ENCODE measurements around the gene ZBTB48. TPM values are rescaled to one million over a fixed set of nuclear protein-coding genes. Genes with fewer than 3 reads are reported as not detected.
A peak's percentile ranks its signal among the peaks of the same experiment; 100 is the strongest.

The ZBTB48 gene
- 10 to 100 TPM; 39.2 to 50.6 TPM for total RNA-seq

- Mint-ChIP-seq H3K27ac (peak within 1 kb of the TSS; percentile 92), H3K4me3 (peak within 1 kb of the TSS; percentile 96 to 98), H3K4me1 (ENCODE audit: low read depth) (peaks cover 38% of the 10 kb centered on the region), H3K27me3 (ENCODE audit: low read depth) (no peaks in the 10 kb centered on the region), H3K9me3 (no peaks in the 10 kb centered on the region), H3K36me3 (ENCODE audit: insufficient read depth in 2 of 2) (peaks cover 0 to 1% of the 10 kb centered on the region in 2 donors)
- ATAC-seq (replicated peaks in 1 of 2) (peak; percentile 99), DNase-seq (peak; percentile 98 to 99)
Measured at GRCh38 chr1:6579374-6580118, at the start of gene ZBTB48. ZBTB48 (plus strand) TSS chr1:6579994; CDS start chr1:6580610, 616 bp downstream.

GRCh38 chr1:6530504-6531160 is 49.2 kb upstream of the ZBTB48 start:
- Mint-ChIP-seq H3K4me3 (no peak overlapping the region), H3K9me3 (no peaks in the 10 kb centered on the region)

GRCh38 chr1:6531996-6532395 is 47.8 kb upstream of the ZBTB48 start:
- no peak for DNase-seq
- no peak for ATAC-seq (replicated peaks in 1 of 2)
- Mint-ChIP-seq H3K4me3 (no peak overlapping the region), H3K9me3 (no peaks in the 10 kb centered on the region), H3K36me3 (ENCODE audit: insufficient read depth in 2 of 2) (peaks cover 6 to 30% of the 10 kb centered on the region in 2 donors), H3K4me1 (ENCODE audit: low read depth) (no peaks in the 10 kb centered on the region), H3K27me3 (ENCODE audit: low read depth) (no peaks in the 10 kb centered on the region), H3K27ac (no peak overlapping the region)

More at GRCh38 chr1:6530504-6531160, 49.2 kb upstream of the ZBTB48 start:
- DNase-seq = no peak
- Mint-ChIP-seq H3K27me3 (ENCODE audit: low read depth) (no peaks in the 10 kb centered on the region), H3K4me1 (ENCODE audit: low read depth) (no peaks in the 10 kb centered on the region), H3K36me3 (ENCODE audit: insufficient read depth in 2 of 2) (peaks cover 8 to 32% of the 10 kb centered on the region in 2 donors), H3K27ac (no peak overlapping the region)
- ATAC-seq (replicated peaks in 1 of 2) = no peak

GRCh38 chr1:6534248-6534822 is 45.5 kb upstream of the ZBTB48 start:
- no peaks in the 10 kb centered on the region for H3K9me3 Mint-ChIP-seq
- no peak for DNase-seq
- ATAC-seq (replicated peaks in 1 of 2) = no peak

GRCh38 chr1:6535214-6535613 is 44.6 kb upstream of the ZBTB48 start:
- Mint-ChIP-seq H3K9me3 (no peaks in the 10 kb centered on the region), H3K4me1 (ENCODE audit: low read depth) (no peaks in the 10 kb centered on the region), H3K27me3 (ENCODE audit: low read depth) (no peaks in the 10 kb centered on the region), H3K27ac (peak overlapping the region; percentile 20), H3K36me3 (ENCODE audit: insufficient read depth in 2 of 2) (peaks cover 3 to 16% of the 10 kb centered on the region in 2 donors), H3K4me3 (no peak overlapping the region)
- ATAC-seq (replicated peaks in 1 of 2) (no peak), DNase-seq (no peak)

More at GRCh38 chr1:6534248-6534822, 45.5 kb upstream of the ZBTB48 start:
- Mint-ChIP-seq H3K4me1 (ENCODE audit: low read depth) (no peaks in the 10 kb centered on the region), H3K27me3 (ENCODE audit: low read depth) (no peaks in the 10 kb centered on the region), H3K4me3 (no peak overlapping the region), H3K36me3 (ENCODE audit: insufficient read depth in 2 of 2) (peaks cover 3 to 14% of the 10 kb centered on the region in 2 donors), H3K27ac (no peak overlapping the region)

- H3K4me1 Mint-ChIP-seq (ENCODE audit: low read depth) = no peaks in the 10 kb centered on the region
- peaks cover 3 to 15% of the 10 kb centered on the region in 2 donors for H3K36me3 Mint-ChIP-seq (ENCODE audit: insufficient read depth in 2 of 2)
- DNase-seq = no peak
- no peak for ATAC-seq (replicated peaks in 1 of 2)
- H3K9me3 Mint-ChIP-seq = no peaks in the 10 kb centered on the region
- no peak overlapping the region for H3K27ac Mint-ChIP-seq
- H3K4me3 Mint-ChIP-seq = no peak overlapping the region
- H3K27me3 Mint-ChIP-seq (ENCODE audit: low read depth) = no peaks in the 10 kb centered on the region
Measured at GRCh38 chr1:6536291-6536690, 43.5 kb upstream of the ZBTB48 start.

GRCh38 chr1:6538956-6539355 is 40.8 kb upstream of the ZBTB48 start:
- no peak for ATAC-seq (replicated peaks in 1 of 2)
- Mint-ChIP-seq H3K36me3 (ENCODE audit: insufficient read depth in 2 of 2) (peaks cover 2 to 9% of the 10 kb centered on the region in 2 donors), H3K4me1 (ENCODE audit: low read depth) (no peaks in the 10 kb centered on the region)

GRCh38 chr1:6544831-6545230 is 35.0 kb upstream of the ZBTB48 start:
- DNase-seq (no peak), ATAC-seq (replicated peaks in 1 of 2) (peak; percentile 64 to 78)
- Mint-ChIP-seq H3K9me3 (no peaks in the 10 kb centered on the region), H3K27ac (peak overlapping the region; percentile 82), H3K4me3 (no peak overlapping the region), H3K36me3 (ENCODE audit: insufficient read depth in 2 of 2) (peaks cover 5 to 27% of the 10 kb centered on the region in 2 donors), H3K27me3 (ENCODE audit: low read depth) (no peaks in the 10 kb centered on the region), H3K4me1 (ENCODE audit: low read depth) (peaks cover 32% of the 10 kb centered on the region)

More at GRCh38 chr1:6538956-6539355, 40.8 kb upstream of the ZBTB48 start:
- no peak for DNase-seq
- no peaks in the 10 kb centered on the region for H3K9me3 Mint-ChIP-seq
- H3K4me3 Mint-ChIP-seq = no peak overlapping the region
- H3K27me3 Mint-ChIP-seq (ENCODE audit: low read depth) = no peaks in the 10 kb centered on the region
- H3K27ac Mint-ChIP-seq = peak overlapping the region; percentile 48

GRCh38 chr1:6545276-6546112 is 34.3 kb upstream of the ZBTB48 start:
- DNase-seq (no peak), ATAC-seq (replicated peaks in 1 of 2) (peak; percentile 24 to 50)
- peak overlapping the region; percentile 17 to 25 for H3K4me3 Mint-ChIP-seq
- no peaks in the 10 kb centered on the region for H3K9me3 Mint-ChIP-seq
- peaks cover 5 to 31% of the 10 kb centered on the region in 2 donors for H3K36me3 Mint-ChIP-seq (ENCODE audit: insufficient read depth in 2 of 2)
- peaks cover 32% of the 10 kb centered on the region for H3K4me1 Mint-ChIP-seq (ENCODE audit: low read depth)
- peak overlapping the region; percentile 82 for H3K27ac Mint-ChIP-seq
- H3K27me3 Mint-ChIP-seq (ENCODE audit: low read depth) = no peaks in the 10 kb centered on the region

- H3K36me3 Mint-ChIP-seq (ENCODE audit: insufficient read depth in 2 of 2) = peaks cover 5 to 29% of the 10 kb centered on the region in 2 donors
- H3K9me3 Mint-ChIP-seq = no peaks in the 10 kb centered on the region
- H3K4me3 Mint-ChIP-seq = peak overlapping the region in 1 of 2 donors; percentile 3
- no peaks in the 10 kb centered on the region for H3K27me3 Mint-ChIP-seq (ENCODE audit: low read depth)
- peak overlapping the region; percentile 44 for H3K27ac Mint-ChIP-seq
- no peak for ATAC-seq (replicated peaks in 1 of 2)
- H3K4me1 Mint-ChIP-seq (ENCODE audit: low read depth) = peaks cover 32% of the 10 kb centered on the region
- no peak for DNase-seq
Measured at GRCh38 chr1:6546326-6546725, 33.5 kb upstream of the ZBTB48 start.

- Mint-ChIP-seq H3K9me3 (no peaks in the 10 kb centered on the region), H3K4me1 (ENCODE audit: low read depth) (peaks cover 37% of the 10 kb centered on the region), H3K36me3 (ENCODE audit: insufficient read depth in 2 of 2) (peaks cover 5 to 26% of the 10 kb centered on the region in 2 donors), H3K27me3 (ENCODE audit: low read depth) (no peaks in the 10 kb centered on the region), H3K4me3 (no peak overlapping the region), H3K27ac (peak overlapping the region; percentile 44)
- ATAC-seq (replicated peaks in 1 of 2) (no peak), DNase-seq (no peak)
Measured at GRCh38 chr1:6547301-6547700, 32.5 kb upstream of the ZBTB48 start.

- Mint-ChIP-seq H3K9me3 (no peaks in the 10 kb centered on the region), H3K27me3 (ENCODE audit: low read depth) (no peaks in the 10 kb centered on the region), H3K4me1 (ENCODE audit: low read depth) (peaks cover 16% of the 10 kb centered on the region), H3K36me3 (ENCODE audit: insufficient read depth in 2 of 2) (peaks cover 0 to 3% of the 10 kb centered on the region in 2 donors), H3K27ac (peak within 1 kb of the TSS; percentile 72), H3K4me3 (peak within 1 kb of the TSS; percentile 86 to 87)
- peak; percentile 96 to 97 for DNase-seq
- peak; percentile 99 for ATAC-seq (replicated peaks in 1 of 2)
Measured at GRCh38 chr1:6554031-6554906, 25.5 kb upstream of the ZBTB48 start, which contains the start of gene NOL9. NOL9 (minus strand) TSS chr1:6554513; CDS start chr1:6554502, 11 bp downstream.

Data from activated T-cell treated with anti-CD3 and anti-CD28 coated beads, Interleukin-2, amount 50 U/mL, for 72 hours (primary cell).